SH-SY5Y (cell line): ENCODE measurements around the gene SLC25A3.

Source experiments
- GATA2 ChIP-seq: IDR thresholded peaks from 2 replicates; pipeline ENCODE4 v1.6.1; 2011; ENCODE audit warnings: mild to moderate bottlenecking, low read depth, low read length
- GATA3 ChIP-seq: IDR thresholded peaks from 2 replicates; pipeline ENCODE4 v1.6.1; 2011; ENCODE audit warnings: low read depth, mild to moderate bottlenecking, low read length, moderate library complexity

- TF ChIP-seq GATA2, result no peak
- TF ChIP-seq GATA3, result no peak
These were observed 8.4 kb downstream of the SLC25A3 start for GRCh38 chr12:98601924-98602323.
